HG02610 (cell line): ENCODE results near the gene LCN6.
A peak's percentile ranks its signal among the peaks of the same experiment; 100 is the strongest.
"Not testable (repeated sequence)": the region's sequence is repeated elsewhere in the genome, so short reads cannot be mapped to it uniquely, and the experiment has no call there.

Experiments used
- ATAC-seq: cut with Tn5 transposase; IDR thresholded peaks from one replicate; pipeline ENCODE4 v1.9.1; 2021; ENCODE audit warnings: mild to moderate bottlenecking, moderate library complexity; ENCODE audit not compliant: unreplicated experiment

The LCN6 gene

GRCh38 chr9:136748201-136748600, at the start of gene LCN6:
TSS of gene LCN6 (minus strand) at chr9:136748525. CDS start at chr9:136748483, 42 bp downstream.
- no peak for ATAC-seq

GRCh38 chr9:136796775-136797347, 48.5 kb upstream of the LCN6 start:
- not testable (repeated sequence) for ATAC-seq

- ATAC-seq: no peak
Observed at GRCh38 chr9:136796238-136796774, 48.0 kb upstream of the LCN6 start, which contains the start of gene CCDC183. TSS of gene CCDC183 (plus strand) at chr9:136796338. CDS start at chr9:136796398, 60 bp downstream.

- no peak for ATAC-seq
Observed at GRCh38 chr9:136795000-136795348, 46.6 kb upstream of the LCN6 start.

- no peak for ATAC-seq
Observed at GRCh38 chr9:136794281-136794999, 46.1 kb upstream of the LCN6 start.

- no peak for ATAC-seq
Observed at GRCh38 chr9:136793086-136793946, 45.0 kb upstream of the LCN6 start.

- ATAC-seq: no peak
Observed at GRCh38 chr9:136792321-136793085, 44.2 kb upstream of the LCN6 start.

- ATAC-seq: no peak
Observed at GRCh38 chr9:136791516-136792276, 43.4 kb upstream of the LCN6 start.

GRCh38 chr9:136790640-136791515, 42.6 kb upstream of the LCN6 start, which contains the start of gene TMEM141:
TSS of gene TMEM141 (plus strand) at chr9:136791344. CDS start at chr9:136791371, 27 bp downstream.
- ATAC-seq: peak; percentile 88

- no peak for ATAC-seq
Observed at GRCh38 chr9:136789523-136789937, 41.2 kb upstream of the LCN6 start.

- not testable (repeated sequence) for ATAC-seq
Observed at GRCh38 chr9:136788644-136789522, 40.6 kb upstream of the LCN6 start.

GRCh38 chr9:136787690-136788400, 39.5 kb upstream of the LCN6 start:
- ATAC-seq: no peak

- not testable (repeated sequence) for ATAC-seq
Observed at GRCh38 chr9:136786983-136787382, 38.7 kb upstream of the LCN6 start.

GRCh38 chr9:136786451-136786850, 38.1 kb upstream of the LCN6 start:
- ATAC-seq: no peak

GRCh38 chr9:136785565-136786355, 37.4 kb upstream of the LCN6 start:
- not testable (repeated sequence) for ATAC-seq

GRCh38 chr9:136784997-136785361, 36.7 kb upstream of the LCN6 start:
- no peak for ATAC-seq
